Measurements from ENCODE around the gene WDFY3.

The WDFY3 gene

DNA sequence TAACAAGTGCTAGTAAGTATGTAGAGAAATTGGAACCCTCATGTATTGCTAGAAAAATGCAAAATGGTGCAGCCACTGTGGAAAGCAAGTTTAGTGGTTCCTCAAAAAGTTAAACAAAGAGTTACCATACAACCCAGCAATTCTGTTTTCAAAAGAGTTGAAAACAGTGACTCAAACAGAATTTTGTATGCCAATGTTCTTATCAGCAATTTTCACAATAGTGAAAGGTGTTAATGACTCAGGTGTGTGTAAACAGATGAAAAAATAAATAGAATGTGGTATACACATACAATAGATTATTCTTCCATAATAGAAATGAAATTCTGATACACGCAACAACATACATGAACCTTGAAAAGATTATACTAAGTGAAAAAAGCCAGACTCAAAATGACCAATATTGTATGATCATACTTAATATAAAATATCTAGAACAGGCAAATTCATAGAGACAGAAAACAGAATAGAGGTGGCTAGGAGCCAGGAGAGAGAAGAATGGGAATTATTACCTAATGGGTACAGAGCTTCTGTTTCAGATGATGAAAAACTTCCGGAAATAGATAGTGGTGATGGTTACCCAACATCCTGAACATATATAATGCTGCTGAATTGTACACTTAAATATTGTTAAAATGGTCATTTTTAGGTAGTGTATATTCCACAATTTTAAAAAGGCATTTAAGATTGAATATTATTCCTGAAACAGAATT lies 51.6 kb downstream of the WDFY3 start:
- DNase-seq (ENCODE audit: insufficient read length, low spot score) (no peak), FAIRE-seq (no peak)

DNA sequence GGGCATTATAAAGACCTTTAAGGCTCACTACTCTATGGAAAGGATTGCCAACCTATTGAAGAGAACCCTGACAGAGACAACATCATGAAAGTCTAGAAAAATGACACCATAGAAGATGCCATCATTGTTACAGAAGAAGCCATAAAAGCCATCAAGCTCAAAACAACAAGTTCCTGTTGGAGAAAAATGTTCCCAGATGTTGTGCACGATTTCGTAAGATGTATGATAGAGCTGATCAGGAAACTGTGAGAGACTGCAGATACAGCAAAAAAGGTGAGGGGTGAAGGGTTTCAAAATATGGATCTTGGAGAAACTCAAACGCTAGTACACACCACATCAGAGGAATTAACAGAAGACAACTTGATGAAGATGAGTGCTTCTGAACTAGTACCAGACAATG lies 53.3 kb downstream of the WDFY3 start:
- DNase-seq (ENCODE audit: insufficient read length, low spot score) (no peak), FAIRE-seq (no peak)

DNA sequence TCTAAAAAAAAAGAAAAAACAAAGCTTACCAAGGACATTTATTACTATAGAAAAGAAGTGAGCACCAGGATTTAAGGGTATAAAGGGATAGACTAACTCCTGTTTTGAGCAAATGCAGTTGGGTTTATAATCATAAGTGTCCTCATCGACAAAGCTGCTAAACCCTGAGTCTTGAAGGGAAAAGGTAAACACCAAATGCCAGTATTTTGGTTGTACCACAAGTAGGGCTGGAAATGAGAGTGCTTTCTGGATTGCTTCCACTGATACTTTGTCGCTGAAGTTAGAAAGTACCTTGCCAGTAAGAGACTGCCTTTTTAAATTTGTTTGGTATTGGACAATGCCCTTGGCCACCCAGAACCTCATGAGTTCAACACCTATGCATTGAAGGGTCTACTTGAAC lies 53.7 kb downstream of the WDFY3 start:
- DNase-seq (ENCODE audit: insufficient read length, low spot score) (no peak), FAIRE-seq (no peak)

DNA sequence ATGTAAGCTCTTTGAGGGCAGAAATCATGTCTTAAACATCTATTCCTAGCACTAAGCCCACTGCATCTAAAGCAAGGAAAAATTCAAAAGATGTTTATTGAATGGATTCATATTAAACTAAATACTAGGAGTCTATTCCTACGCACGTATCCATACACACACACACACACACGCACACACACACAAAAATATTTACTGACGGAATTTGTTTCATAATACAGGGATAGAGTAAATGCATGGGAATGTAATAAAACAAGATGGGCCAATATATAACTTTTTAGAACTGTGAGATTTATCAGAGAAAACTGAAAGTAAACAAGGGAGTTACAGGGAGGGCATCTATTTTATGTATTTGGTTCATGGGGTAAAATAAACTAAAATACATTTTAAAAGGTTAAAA lies 57.6 kb downstream of the WDFY3 start:
- FAIRE-seq = no peak
- DNase-seq (ENCODE audit: insufficient read length, low spot score) = no peak

DNA sequence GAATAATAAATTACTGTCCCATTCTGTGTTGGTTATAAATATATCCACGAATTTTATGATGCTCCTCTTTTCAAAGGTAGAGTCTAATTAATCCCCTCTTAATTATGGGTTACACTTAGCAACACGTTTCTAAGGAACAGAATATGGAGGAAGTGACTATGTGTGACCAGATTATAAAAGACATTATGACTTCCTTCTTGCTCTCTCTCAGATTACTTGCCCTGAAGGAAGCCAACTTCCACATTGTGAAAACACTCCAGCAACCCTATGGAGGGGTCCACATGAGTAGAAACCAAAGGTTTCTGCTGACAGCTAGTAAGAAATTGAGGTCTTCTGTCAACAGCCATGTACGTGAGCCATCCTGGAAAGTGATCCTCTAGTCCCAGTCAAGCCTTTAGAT lies 59.3 kb downstream of the WDFY3 start:
- FAIRE-seq (no peak), DNase-seq (ENCODE audit: insufficient read length, low spot score) (no peak)

DNA sequence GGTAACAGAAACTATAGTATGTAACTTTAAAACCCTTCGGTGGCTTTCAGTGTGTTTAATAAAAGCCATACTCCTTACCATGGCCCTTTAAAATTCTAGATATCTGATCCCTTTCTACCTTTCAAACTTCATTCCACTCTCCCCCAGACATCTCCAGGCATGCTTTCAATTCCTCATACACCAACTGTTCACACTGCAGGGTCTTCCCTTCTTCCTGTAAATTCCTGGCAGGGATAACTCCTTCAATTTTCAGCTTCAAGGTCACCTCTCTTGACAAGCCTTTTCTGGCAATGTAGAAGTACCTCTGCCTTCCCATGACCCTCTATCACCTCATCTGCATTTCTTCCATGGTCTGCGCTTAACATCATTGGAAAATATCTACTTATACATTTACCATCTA lies 60.8 kb downstream of the WDFY3 start:
- DNase-seq (ENCODE audit: insufficient read length, low spot score) (no peak), FAIRE-seq (no peak)

DNA sequence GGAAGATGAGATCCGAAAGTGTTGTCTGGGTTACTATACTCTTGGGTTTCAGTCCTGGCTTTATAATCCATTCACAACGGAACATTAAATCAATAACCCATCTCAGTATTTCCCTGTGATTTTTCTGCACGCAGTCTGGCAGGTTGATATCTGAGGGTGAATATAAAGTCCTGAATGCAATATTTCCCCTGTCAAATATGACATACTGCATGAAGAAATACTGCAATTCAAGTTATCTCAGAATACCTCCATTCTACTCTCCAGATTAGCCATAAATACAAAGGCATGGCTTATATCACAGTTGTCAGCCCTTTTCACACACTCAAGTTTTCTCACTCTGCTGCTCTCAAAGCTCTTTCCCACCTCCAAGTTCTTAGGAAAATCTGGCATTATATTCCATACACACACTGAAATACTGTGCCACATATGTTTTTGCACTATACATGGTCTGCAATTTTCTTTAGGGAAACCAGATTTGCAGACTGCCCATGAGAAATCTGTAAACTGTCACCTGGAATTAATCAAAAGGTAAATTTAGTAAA lies 64.7 kb downstream of the WDFY3 start:
- DNase-seq (ENCODE audit: insufficient read length, low spot score) (no peak), FAIRE-seq (no peak)

DNA sequence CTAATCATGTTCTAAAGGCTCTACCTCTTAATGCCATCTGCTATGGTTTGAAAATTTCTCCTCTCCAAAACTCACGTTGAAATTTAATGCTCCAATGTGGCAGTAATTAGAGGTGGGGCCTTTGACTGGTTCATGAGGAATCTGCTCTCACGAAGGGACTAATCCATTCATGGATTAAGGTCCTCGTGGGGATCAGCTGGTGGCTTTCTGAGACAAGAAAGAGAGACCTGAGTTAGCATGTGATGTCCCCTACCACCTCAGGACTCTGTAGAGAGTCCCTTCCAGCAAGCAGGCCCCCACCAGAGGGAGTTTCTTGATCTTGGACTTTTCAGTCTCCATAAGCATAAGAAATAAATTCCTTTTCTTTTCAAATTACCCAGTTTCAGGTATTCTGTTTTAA lies 65.3 kb downstream of the WDFY3 start:
- no peak for FAIRE-seq
- DNase-seq (ENCODE audit: insufficient read length, low spot score) = no peak

DNA sequence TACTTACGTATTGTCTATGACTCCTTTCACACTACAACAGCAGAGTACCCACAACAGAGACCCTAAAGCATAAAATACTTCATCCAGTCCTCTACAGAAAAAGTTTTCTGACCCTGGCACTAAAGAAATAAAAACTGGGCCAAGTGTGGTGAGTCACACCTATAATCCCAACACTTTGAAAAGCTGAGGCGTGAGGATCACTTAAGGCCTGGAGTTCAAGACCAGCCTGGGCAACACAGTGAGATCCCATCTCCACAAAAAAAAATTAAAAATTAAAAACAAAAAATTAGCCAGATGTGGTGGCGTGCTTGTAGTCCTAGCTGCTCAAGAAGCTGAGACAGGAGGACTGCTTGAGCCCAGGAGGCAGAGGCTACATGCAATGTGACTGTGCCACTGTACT lies 66.9 kb downstream of the WDFY3 start:
- FAIRE-seq (no peak), DNase-seq (ENCODE audit: insufficient read length, low spot score) (no peak)

DNA sequence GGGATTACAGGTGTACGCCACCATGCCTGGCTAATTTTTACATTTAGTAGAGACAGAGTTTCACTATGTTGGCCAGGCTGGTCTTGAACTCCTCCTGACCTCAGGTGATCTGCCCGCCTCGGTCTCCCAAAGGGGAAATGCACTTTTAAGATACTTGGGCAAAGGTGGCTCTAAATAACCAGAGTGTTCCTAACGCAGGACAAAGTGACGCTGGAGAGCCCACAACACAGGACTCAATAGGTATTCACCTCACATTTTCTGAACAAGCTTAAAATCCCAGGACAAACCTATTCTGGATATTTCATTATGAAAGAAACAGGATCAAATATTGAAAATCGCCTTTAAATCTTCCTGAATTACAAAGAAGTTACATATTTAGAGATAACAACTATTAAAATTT lies 69.0 kb downstream of the WDFY3 start:
- no peak for FAIRE-seq
- DNase-seq (ENCODE audit: insufficient read length, low spot score) = no peak

DNA sequence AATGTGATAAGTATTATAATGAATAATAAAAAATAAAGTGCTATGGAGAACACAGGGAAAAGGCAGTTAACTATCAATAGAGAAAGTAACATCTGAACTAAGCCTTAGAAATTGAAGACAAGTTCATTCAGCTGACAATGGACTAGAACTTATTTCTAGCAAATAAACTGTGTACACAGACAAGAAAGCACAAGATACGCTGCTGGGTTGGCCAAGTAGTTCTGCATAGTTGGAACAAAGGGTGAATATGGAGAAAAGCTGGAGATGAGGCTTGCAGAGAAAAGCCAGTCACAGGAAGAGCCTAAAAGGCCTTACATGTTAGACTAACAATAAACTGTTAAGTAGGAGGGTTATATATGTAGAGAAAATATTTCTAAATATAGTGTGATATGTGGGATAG lies 71.2 kb downstream of the WDFY3 start:
- no peak for FAIRE-seq
- DNase-seq (ENCODE audit: insufficient read length, low spot score) = no peak

DNA sequence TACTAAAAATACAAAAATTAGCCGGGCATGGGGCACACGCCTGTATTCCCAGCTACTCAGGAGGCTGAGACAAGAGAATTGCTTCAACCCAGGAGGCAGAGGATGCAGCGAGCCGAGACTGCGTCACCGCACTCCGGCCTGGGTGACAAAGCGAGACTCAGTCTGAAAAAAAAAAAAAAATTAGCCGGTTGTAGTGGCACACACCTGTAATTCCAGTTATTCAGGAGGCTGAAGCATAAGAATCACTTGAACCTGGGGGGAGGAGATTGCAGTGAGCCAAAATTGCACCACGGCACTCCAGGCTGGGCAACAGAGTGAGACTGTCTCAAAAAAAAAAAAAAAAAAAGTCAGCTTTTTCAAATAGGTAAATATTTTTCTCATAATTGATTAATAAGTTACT lies 71.9 kb downstream of the WDFY3 start:
- no peak for FAIRE-seq
- no peak for DNase-seq (ENCODE audit: insufficient read length, low spot score)

DNA sequence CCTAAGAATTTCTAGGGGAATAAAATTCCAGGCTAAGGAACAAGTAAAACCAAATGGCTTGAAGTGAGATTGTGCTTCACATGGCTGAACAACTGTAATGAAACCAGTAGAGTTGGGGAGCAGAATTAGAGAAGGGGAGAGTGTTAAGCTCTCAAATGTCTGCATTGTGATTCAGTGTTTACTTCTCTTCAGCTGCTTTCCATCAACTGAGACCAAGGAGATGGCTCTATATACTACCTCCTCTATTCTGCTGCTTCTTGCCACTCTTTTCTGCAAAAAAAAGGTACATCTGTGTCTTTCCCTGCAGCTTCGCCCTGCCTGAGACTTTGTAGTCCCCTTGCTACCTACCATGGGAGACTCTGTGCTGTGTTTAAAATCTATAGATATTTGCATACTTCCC lies 73.5 kb downstream of the WDFY3 start:
- no peak for FAIRE-seq
- no peak for DNase-seq (ENCODE audit: insufficient read length, low spot score)

DNA sequence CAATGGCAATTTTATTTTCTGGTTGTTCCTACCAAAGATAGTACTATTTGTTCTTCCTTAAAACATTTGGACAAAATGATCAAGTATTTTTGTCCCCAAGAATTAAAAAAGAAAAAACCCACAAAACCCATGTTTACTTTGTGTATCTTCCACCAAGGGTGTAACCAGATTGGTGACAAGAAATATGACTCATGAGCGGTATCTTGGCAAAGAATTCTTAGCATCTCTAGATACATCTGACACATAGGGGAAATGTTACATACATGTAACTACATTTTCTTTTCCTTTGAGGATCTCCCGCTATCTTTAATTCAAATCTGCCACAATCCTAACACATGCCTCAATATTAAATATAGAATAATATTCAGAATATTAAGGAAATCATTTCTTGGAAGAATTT lies 78.7 kb downstream of the WDFY3 start:
- FAIRE-seq = no peak
- no peak for DNase-seq (ENCODE audit: insufficient read length, low spot score)

DNA sequence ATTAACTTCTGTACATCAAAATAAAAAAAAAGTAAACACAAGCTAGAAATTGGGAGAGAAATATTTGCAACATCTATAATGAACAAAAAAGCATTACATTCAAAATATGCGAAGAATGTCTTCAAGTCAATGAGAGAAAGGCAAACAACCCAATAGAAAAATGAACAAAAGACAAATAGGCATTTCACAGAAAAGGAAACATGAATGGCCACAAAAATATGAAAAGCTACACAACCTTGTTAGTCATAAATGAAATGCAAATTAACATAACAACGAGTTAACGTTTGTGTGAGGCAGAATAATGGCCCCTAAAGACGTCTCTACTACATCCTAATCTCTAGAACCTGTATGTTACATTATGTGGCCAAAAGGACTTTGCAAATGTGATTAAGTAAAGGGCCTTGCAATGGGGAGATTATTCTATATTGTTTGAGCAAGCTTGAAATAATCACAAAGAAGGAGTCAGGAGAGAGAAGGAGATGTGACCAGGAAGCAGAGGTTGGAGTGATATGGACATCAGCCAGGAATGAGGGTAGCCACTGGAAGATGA lies 86.8 kb downstream of the WDFY3 start:
- DNase-seq (ENCODE audit: insufficient read length, low spot score) (no peak), FAIRE-seq (no peak)

DNA sequence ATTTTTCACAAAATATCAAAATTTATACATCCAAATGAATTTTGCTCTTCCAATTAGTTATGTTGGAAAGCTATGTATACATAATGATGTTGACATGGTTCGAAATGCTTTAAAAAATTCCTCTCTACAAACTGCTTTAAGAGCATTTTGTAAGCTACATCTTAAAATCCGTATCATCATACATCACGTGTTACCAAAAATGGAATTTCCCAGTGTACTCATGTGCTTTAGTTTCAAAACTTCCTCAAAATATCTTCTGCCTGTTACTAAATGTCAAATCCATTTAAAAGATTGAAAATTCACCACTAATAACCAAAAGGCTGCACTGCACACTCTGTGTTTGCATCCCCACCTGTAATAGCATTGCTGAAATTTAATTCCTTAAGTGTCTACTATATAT lies 87.9 kb downstream of the WDFY3 start:
- DNase-seq (ENCODE audit: insufficient read length, low spot score) (no peak), FAIRE-seq (no peak)

DNA sequence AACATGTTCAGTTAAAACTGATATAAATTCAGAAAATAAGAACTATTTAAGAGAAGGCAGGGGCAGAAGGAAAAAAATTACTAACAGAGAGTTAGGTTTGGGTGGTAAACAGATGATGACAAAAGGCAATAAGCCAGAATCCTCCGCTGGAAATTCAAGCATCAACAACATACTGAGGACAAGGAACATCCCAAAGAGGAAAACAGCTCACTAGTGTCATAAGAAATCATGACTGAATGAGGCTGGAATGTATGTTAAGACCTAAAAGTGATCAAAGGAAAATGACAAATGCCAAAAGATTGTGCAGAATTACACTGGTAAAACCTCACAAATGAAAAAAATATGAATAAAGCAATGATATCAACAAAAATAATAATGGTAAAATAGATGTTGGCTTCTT lies 88.4 kb downstream of the WDFY3 start:
- FAIRE-seq (no peak), DNase-seq (ENCODE audit: insufficient read length, low spot score) (peak; percentile 31)

DNA sequence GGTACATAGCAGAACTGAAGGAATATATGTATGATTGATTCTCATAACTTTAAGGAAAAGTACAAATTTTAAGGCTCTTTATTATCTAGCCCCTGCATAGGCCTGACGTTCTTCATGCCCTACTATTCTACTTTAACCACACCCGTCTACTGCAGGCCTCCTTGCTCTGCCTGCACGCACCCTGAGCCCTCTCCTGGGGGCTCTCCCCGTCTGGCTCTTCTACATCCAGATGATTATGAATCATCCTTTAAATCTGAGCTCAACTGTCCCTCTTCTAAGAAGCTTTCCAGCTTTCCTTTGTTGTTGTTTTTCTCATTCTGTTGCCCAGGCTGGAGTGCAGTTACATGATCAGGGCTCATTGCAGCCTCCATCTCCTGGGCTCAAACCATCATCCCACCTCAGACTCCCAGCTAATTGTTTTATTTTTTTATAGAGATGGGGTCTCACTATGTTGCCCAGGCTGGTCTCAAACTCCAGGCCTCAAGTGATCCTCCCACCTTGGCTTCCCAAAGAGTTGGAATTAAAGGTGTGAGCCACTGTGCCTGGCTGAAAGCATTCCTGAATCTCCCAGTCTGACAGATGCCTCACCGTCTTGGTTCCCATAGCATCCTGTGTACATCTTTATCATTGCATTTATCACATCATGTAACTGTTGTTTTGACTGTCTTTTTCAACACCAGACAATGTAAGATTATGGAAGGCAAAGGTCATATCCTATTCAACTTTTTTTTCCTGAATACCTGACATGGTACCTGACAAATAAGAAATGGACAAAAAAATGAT lies 89.2 kb downstream of the WDFY3 start:
- FAIRE-seq = no peak
- no peak for DNase-seq (ENCODE audit: insufficient read length, low spot score)

DNA sequence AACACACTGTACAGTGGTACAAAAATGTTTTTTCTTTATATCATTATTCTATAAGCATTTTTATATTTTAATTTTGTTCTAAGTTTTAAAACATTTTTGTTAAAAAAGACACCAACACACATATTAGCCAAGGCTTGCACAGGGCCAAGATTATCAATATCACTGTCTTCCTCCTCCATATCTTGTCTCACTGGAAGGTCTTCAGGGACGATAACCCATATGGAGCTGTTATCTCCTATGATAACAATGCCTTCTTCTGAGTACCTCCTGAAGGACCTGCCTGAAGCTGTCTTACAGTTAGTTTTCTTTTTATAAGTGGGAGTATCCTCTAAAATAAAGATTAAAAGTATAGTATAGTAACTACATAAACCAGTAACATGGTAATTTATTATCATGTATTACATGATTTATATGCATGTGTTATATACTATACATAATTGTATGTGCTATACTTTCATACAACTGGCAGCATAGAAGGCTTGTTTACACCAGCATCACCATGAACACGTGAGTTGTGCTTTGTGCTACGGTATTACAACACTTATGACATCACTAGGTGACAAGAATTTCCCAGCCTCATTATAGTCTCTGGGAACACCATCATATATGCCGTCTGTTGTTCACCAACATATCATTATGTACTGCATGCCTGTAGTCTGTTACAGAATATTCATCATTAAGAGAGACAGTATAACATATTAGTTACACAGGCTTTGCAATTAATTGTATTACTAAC lies 90.7 kb downstream of the WDFY3 start:
- no peak for DNase-seq (ENCODE audit: insufficient read length, low spot score)
- no peak for FAIRE-seq

DNA sequence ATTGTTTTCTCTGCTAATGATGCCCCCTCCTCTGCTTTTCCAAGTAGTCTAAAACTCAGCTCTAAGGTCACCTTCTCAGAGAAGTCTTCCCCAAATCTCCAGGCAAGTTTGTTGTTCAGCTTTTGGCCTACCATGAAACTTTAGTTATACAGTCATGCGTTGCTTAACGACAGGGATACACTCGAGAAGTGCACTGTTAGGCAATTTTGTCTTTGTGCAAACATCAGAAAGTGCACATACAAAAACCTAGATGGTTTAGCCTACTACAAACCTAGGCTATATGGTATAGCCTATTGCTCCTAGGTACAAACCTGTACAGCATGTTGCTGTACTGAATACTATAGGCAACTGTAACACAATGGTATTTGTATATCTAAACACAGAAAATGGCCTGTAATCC lies 91.9 kb downstream of the WDFY3 start:
- DNase-seq (ENCODE audit: insufficient read length, low spot score) = no peak
- no peak for FAIRE-seq

Measured in HTR-8/SVneo (cell line).